GM12878 (cell line): Measurements from ENCODE around the gene CFAP299. TPM values are rescaled to one million over a fixed set of nuclear protein-coding genes. Genes with fewer than 3 reads are reported as not detected.

Source experiments
- ATAC-seq: fragments of 200-7000 bp; cut with Tn5 transposase; 3 replicates; pipeline ENCODE4 v1.9.1; 2020; ENCODE audit warnings: mild to moderate bottlenecking, moderate library complexity
- BruUV-seq: library from RNA; stranded (reverse); fragments of 400-500 nt; replicated peaks from 2 replicates; lab custom pipeline; 2021; lab: Mats Ljungman, UMichigan
- CTCF ChIA-PET: fragments of 300-600 bp; sonication (Branson Sonifier 250); formaldehyde crosslinking; extraction: SDS; loops from one replicate; lab custom pipeline; 2021; ENCODE audit warnings: inconsistent platforms; lab: Yijun Ruan, JAX
- POLR2A ChIA-PET: fragments of 350-600 bp; formaldehyde crosslinking; extraction: SDS; loops from one replicate; lab custom pipeline; 2021; ENCODE audit warnings: inconsistent platforms; lab: Charles Lee
- RAD21 ChIA-PET: fragments of 300-600 bp; sonication (Branson Sonifier 250); formaldehyde crosslinking; loops from one replicate; lab custom pipeline; 2023; ENCODE audit warnings: antibody characterized with exemption; ENCODE audit not compliant: unreplicated experiment; lab: Charles Lee
- SMC1A ChIA-PET: fragments of 300-600 bp; sonication (Branson Sonifier 250); formaldehyde crosslinking; loops from one replicate; lab custom pipeline; 2023; ENCODE audit not compliant: unreplicated experiment, uncharacterized antibody; lab: Charles Lee
- DNase-seq: peaks from one replicate; pipeline ENCODE4 v3.0.0-alpha.2; 2011; ENCODE audit warnings: low read depth, low spot score
- FAIRE-seq: peaks from 3 replicates; lab custom pipeline; 2011; peaks lifted over from hg19 to GRCh38; lab: Jason Lieb, UNC
- H2AFZ ChIP-seq: 2 replicates; pipeline ENCODE4 v1.6.0; 2011; ENCODE audit warnings: low read depth, low read length, control low read depth; ENCODE audit not compliant: control insufficient read depth
- H3K27ac ChIP-seq: 2 replicates; pipeline ENCODE4 v1.5.1; 2011; ENCODE audit warnings: control low read depth; ENCODE audit not compliant: control insufficient read depth, insufficient read depth
- H3K27me3 ChIP-seq, 2 experiments: replicated peaks in 1 of 2; 2 replicates each; pipeline versions ENCODE4 v1.6.0 to v1.6.1; 2011; ENCODE audit warnings: low read length in 1 of 2; ENCODE audit not compliant: control insufficient read depth in 2 of 2, insufficient read depth in 2 of 2
- H3K36me3 ChIP-seq, 2 experiments: 2 replicates each; pipeline ENCODE4 v1.5.1; 2011; ENCODE audit warnings: low read length in 1 of 2; ENCODE audit not compliant: control insufficient read depth in 2 of 2, insufficient read depth in 2 of 2
- H3K4me1 ChIP-seq: 2 replicates; pipeline ENCODE4 v1.6.1; 2011; ENCODE audit warnings: mild to moderate bottlenecking, low read length, moderate library complexity, mixed read lengths; ENCODE audit not compliant: control insufficient read depth, insufficient read depth
- H3K4me2 ChIP-seq: 2 replicates; pipeline ENCODE4 v1.6.0; 2011; ENCODE audit warnings: control low read depth; ENCODE audit not compliant: control insufficient read depth, insufficient read depth
- H3K4me3 ChIP-seq: fragments of 200-600 bp; sonication (generic); 2 replicates; pipeline ENCODE4 v1.5.1; 2016
- H3K79me2 ChIP-seq: 2 replicates; pipeline ENCODE4 v1.6.0; 2011; ENCODE audit warnings: low read length; ENCODE audit not compliant: control insufficient read depth, insufficient read depth
- H3K9ac ChIP-seq: 2 replicates; pipeline ENCODE4 v1.8.0; 2011; ENCODE audit warnings: low read length, control low read depth, mixed read lengths; ENCODE audit not compliant: control insufficient read depth, insufficient read depth
- H3K9me3 ChIP-seq: replicated peaks from 3 replicates; pipeline ENCODE4 v1.5.1; 2011; ENCODE audit warnings: mild to moderate bottlenecking, low read length; ENCODE audit not compliant: control insufficient read depth, insufficient read depth
- H4K20me1 ChIP-seq: 2 replicates; pipeline ENCODE4 v1.6.0; 2011; ENCODE audit not compliant: control insufficient read depth, insufficient read depth
- BCL3 ChIP-seq: IDR thresholded peaks from 2 replicates; pipeline ENCODE4 v1.6.1; 2011; ENCODE audit warnings: borderline replicate concordance, low read depth, mild to moderate bottlenecking, moderate library complexity, low read length; ENCODE audit not compliant: insufficient read depth, poor library complexity, severe bottlenecking
- ETV6 ChIP-seq, 2 experiments: fragments of 450-650 bp in 1 of 2; IDR thresholded peaks in 1 of 2; conservative IDR thresholded peaks in 1 of 2; 2 replicates each; pipeline ENCODE4 v1.6.1; 2014; ENCODE audit warnings: antibody characterized with exemption in 1 of 2, borderline replicate concordance in 1 of 2, low read depth in 1 of 2, mild to moderate bottlenecking in 1 of 2, moderate library complexity in 1 of 2
- POLR2A ChIP-seq: IDR thresholded peaks from 2 replicates; pipeline ENCODE4 v1.6.1; 2011; ENCODE audit warnings: low read depth, mild to moderate bottlenecking, low read length
- REST ChIP-seq: IDR thresholded peaks from 2 replicates; pipeline ENCODE4 v1.6.1; 2012; ENCODE audit warnings: mild to moderate bottlenecking, low read depth, low read length
- WGBS: methylation state at CpG from one replicate; pipeline ENCODE4 v1.1.6; 2016; ENCODE audit warnings: low lambda C conversion rate; ENCODE audit not compliant: insufficient replicate concordance, insufficient coverage; ENCODE audit errors: missing lambda C conversion rate; 5-methylcytosine and 5-hydroxymethylcytosine counted together
- in situ Hi-C: fragments of 300-500 bp; cut with MboI; formaldehyde crosslinking; loops from 9 replicates; pipeline ENCODE4 v1.14.3; 2018; ENCODE audit warnings: mixed read lengths
- intact Hi-C: fragments of 100-400 bp; cut with micrococcal nuclease; formaldehyde crosslinking; loops from one replicate; pipeline ENCODE4 v1.14.2; 2022; ENCODE audit not compliant: unreplicated experiment
- polyA plus RNA-seq, 11 experiments: library from polyadenylated mRNA; depleted of rRNA in 4 of 11; unstranded in 6 of 11; stranded (reverse) in 5 of 11; fragments of >200 nt; fragmentation: Nextera tagmentation in 4 of 11; fragmentation: Illumina TruSeq in 1 of 11; extraction: Ambion mirVana in 4 of 11; extraction: Trizol in 1 of 11; gene quantifications; 1 replicate in 1 of 11; 2 replicates in 10 of 11; pipeline versions ENCODE4 v1.2.1 to v1.2.3, GENCODE V29; 2011 to 2016; ENCODE audit warnings: inconsistent platforms in 2 of 11, missing spikeins in 2 of 11, low read depth in 1 of 11
- total RNA-seq, 4 experiments: library from RNA; depleted of rRNA in 3 of 4; stranded (reverse); fragments of >200 nt in 3 of 4; fragmentation: Illumina TruSeq in 1 of 4; extraction: Trizol in 1 of 4; gene quantifications; 2 replicates each; pipeline versions ENCODE4 v1.2.1 to v1.2.3, GENCODE V29; 2013 to 2021

The CFAP299 gene
- total and polyA plus RNA-seq, 10 of the 15 experiments (the other 5 are each of a cell fraction or from before 2014, with no cell fraction given): 0.06 to 0.34 TPM; not detected in 8

GRCh38 chr4:80614319-80614718 is 278.8 kb downstream of the CFAP299 start:
- Histone ChIP-seq H3K79me2 (no peaks in the 10 kb centered on the region), H3K4me2 (no peak overlapping the region), H3K4me1 (0 out of 2 replicates have a peak, but pooled peaks cover 6% of the 10 kb centered on the region), H3K27me3 (no peaks in the 10 kb centered on the region), H3K4me3 (no peak overlapping the region), H3K9ac (no peak overlapping the region), H3K36me3 (no peaks in the 10 kb centered on the region), H4K20me1 (no peaks in the 10 kb centered on the region), H3K27ac (no peak overlapping the region), H2AFZ (no peak overlapping the region), H3K9me3 (no peaks in the 10 kb centered on the region)
- intact Hi-C loops: loop anchor here (5.0 kb wide), 1 partner anchor 263 kb away; no protein-coding TSS in a partner anchor
- ATAC-seq (no peak), DNase-seq (no peak), FAIRE-seq (no peak)
- ChIA-PET POLR2A (no interaction called here), SMC1A (interaction anchor here (0.9 to 2.6 kb wide), 7 partner anchors 15 to 425 kb away, joined by 3 to 9 read pairs (median 3); no protein-coding TSS in a partner anchor), RAD21 (interaction anchor here (1.4 kb wide), 1 partner anchor 425 kb away, joined by 3 read pairs; no protein-coding TSS in a partner anchor), CTCF (interaction anchor here (0.8 to 2.9 kb wide), 4 partner anchors 97 to 425 kb away, joined by 3 to 20 read pairs (median 6); no protein-coding TSS in a partner anchor)
- in situ Hi-C loops: loop anchor here (10.0 kb wide), 1 partner anchor 430 kb away; no protein-coding TSS in a partner anchor
- BruUV-seq: no TSS peak
- TF ChIP-seq BCL3 (no peak), REST (no peak), ETV6 (conservative IDR thresholded peaks at IDR 0.05 in 1 of 2, IDR thresholded peaks at IDR 0.05 in 1 of 2; ENCODE audit: borderline replicate concordance in 1 of 2, low read depth in 1 of 2) (no peak), POLR2A (no peak)
- 65% methylated on average over 6 of the region's 6 CpGs for WGBS
